HG02970 (cell line): ENCODE measurements around the gene LPP.

Experiments used
- ATAC-seq: cut with Tn5 transposase; IDR thresholded peaks from one replicate; pipeline ENCODE4 v1.9.1; 2021; ENCODE audit warnings: mild to moderate bottlenecking, moderate library complexity, moderate number of reproducible peaks; ENCODE audit not compliant: unreplicated experiment, low FRiP score

LPP gene

DNA sequence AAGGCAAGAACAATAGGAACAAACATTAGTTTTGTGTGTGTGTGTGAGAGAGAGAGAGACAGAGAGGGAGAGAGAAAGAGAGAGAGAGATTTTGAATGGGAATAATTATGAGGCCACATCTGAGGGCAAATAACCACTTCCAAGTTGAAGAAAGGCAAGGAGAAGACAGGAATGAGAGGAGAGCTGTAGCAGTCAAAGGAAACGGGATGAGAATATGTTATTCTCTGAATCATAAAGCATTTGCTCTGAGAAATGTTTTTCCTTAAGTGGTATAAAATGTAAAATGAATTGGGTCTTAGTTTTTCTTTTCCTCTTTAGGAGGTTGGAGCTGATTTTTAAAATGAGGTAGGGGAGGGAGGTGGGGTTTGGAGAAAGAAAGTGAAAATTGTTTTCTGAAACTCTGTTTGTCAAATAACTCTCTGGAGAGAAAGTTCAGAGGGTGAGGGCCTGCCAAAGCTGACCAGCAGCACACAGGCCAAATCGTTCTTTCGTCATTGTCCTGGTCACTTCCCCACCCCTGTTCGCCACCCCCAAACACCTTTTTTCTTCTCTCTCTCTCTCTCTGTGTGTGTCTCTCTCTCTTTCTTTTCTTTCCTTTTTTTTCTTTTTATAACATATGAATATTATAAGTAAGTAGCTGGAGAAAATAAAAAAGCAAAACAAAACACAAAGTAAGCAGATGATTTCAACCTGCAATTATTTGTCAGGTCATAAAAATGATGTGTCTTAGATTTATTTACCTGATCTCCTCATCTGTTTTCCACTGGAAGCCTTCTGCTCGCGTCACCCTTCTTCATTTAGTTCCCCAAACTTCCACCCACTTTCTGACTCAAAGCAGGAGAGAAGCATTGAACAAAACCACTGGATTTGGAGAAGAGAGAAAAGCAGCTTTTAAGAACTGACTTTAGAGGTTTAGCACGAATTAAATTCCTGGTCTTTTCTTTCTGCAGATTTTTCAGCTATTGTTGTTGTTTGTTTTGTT, 110.6 kb downstream of the LPP start:
- ATAC-seq: no peak

DNA sequence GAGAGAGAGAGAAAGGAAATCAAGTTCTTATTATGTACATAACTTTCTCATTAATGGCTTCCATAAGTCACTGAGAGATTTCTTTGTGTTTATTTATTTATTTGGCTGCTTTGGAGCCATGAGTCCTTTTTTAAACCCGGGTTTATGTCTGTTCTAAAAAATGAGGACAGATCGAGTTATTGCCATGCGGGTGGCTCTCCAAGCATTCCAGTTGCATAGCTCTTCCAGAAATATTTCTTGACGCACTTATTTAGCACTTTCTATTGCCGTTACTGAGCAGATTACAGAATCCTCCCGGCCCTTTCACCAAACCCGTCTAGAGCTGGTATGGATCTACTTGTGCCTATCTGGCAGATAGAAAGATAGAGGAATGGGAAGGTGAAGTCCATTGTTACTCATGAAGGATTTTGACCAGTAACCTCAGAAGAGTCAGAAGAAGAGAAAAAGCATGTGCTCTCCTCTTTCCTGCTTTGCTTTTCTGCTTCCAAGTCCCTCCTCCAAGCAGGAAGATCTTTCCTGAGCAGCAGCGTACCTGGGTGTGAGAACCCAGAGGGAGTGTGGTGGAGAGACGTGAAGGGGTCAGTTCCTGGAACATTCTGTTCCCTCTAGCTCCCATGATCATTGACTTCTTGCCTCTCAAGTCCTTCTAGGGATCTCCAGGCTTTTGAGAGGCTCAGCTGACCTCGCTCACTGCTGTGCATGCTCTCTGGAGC, 112.8 kb downstream of the LPP start:
- ATAC-seq: no peak

DNA sequence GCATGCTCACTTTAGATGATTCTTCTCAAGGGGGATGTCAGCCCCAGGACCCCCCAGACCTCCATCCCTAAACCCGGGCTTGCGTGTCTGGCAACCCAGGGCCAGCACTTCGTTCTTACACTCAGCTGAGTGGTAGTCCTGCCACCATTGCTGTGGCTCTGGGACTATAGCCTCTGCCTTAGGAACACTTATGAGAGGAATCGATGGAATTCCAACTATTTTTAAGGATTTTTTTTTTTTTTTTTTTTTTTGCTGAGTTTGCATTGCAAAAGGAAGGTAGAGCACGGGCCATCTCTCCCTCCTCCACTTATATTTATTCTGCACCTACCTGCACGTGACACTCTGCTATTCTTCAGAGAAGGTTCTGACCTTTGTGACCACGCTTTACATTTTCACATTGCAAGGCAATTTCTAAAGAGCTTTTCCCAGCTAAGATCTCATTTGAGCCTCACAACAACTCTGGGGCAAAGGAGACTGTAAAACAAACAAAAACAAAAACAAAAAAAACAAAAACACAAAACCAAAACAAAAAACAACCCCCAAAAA, 113.9 kb downstream of the LPP start:
- no peak for ATAC-seq

DNA sequence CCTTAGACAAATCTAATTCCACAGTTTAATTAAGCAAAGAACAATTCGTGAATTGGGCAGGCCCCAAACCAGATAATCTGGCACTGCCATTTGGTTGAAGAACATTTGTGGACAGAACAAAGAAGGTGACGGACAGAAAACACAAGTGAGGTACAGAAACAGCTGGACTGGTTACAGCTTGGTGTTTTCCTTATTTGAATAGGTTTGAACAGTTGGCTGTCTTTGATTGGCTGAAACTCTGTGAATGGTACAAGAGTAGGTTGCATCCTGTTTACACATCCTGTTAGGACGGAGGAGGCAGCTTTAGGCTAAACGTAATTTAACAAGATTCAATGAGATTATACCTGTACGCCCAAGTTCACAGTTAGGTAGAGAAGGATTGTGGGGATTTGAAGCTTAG, 114.4 kb downstream of the LPP start:
- no peak for ATAC-seq

DNA sequence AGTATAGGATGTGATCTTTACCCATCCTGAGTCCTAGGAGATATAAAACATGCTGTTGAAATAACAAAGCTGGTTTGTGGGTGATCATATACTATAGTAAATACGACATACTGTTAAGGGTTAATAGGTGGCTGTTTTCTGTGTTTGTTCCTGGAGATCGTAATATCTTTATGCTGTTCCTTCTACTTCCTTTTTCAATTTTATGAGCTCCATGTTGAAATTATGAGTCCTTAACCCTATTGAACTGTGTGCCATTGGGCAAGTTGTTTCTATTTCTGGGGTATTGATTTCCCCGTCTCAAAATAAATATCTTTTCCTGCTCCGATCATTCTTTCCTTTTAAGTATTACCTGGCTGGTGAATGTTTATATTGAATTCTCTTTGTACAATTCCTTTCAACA, 115.1 kb downstream of the LPP start:
- no peak for ATAC-seq

DNA sequence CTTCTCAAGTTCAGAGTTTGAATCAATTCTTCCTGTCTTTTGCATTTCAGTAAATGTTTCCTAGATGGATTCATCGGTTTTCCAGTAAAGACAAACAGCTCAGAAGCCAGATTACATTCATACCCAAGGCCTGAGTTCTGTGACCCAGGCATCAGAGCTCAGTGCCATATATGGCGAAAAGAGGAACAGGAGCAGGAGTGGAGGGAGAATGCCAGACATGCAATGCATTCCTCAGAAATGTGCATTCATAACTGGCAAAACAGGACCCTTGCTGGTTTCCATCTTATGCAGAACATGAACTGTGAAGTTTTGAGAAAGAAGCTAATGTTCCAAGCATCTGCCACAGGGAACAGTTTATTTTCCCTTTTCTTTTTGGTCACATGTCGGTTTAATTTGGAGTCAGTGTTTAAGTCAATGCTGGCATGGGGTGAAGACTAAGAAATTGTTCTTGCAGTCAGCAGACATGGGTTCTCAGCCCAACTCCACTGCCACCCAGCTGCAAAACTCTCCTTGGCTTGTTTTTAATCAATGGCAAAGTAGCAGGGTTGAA, 116.5 kb downstream of the LPP start:
- ATAC-seq: no peak

DNA sequence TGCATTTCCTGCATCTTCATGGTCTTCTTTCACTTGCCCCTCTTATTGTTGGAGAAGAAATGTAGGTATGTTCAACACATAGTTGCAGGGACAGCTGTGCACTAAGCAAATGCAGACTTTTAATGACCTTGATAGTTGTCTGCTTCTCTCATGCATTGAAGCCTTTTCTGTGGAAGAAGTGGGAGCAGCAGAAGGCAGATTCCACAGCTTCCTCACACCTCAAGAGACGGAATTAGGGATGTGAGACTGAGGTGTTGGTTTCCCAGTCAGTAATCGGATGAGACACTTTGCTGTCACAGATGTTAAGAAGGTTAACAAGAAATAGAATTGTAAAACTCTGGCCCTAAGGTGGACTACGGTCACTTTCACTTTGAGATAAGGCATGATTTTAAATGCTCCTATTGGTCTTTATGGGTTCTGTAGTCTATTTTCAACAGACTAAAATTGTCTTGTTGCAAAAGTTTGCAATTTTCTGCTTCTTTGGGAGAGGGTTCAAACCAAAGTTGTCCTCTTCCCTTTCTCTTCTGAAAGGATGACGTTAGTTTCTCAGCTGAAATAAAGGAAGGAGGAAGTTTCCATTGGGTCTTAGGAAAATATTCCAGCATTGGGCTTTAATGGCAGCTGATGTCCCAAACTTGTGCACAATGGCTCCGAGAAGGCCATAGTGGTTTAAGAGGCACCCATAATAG, 117.4 kb downstream of the LPP start:
- no peak for ATAC-seq

DNA sequence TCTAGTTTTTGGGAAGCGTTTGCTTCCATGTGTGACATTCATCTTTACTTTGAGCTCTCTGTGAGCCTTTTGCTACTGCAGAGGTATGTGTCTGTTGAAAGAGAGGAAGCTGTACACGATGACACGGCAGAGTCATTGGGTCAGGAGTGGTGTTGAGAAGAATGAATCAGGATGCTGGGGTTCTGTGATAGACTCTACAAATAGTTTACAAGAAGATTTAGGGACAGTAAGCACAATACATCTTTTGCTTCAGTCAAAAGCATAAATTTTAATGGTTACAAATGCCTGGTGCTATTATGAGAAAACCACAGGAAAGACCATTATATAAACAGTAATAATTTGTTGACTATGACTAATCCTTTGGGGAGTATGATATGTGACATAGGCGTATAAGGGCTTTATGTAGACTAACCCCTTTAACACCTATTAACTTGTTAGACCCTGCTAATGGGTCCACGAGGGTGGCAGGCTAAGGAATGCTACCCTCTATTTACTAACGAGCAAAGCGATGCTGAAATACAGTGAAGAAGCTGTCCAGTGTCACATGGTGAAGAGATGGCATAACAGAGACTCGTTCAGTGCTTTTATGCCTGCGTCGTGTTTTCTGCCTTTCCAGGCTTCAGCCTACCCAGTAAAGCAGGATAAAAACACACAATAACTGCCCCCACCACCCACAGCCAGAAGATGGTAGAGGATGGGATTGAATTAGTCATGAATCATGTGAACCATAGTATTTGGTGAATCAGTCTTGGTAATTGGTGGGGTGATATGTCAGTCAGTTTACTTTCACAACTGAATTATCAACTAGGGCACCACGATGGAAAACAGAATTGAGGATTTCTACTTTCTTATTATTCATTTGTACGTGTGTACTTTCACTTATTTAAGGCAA, 118.8 kb downstream of the LPP start:
- ATAC-seq: no peak

DNA sequence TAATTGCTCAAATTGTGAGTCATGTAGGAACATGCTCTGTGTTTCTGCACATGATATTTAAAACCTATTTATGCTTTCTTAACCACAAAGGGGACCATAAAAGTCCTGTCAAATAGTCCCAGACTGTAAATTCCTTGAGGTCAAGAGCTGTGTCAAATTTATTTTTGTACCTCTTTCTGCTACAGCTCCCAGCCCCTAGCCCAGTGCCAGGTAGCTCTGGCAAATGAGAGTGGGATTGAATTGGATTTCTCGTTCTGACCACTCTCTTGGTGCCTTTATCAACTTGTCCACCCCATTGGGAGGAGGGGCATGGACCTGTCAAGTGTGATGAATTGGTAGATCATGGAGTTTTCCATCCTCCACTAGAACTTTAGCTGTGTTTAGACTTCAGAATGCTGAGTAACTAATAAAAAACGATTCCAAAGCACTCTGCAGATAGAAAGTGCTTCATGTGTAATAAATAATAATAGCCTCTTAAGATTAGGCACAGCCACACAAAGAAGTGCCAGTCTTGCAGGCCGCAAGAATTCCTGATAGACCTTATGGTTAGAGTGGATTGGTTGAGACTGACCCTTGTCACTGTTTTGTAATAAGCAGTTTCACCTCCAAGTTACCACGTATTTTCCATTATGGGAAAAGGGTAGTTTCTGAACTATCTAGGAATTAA, 120.4 kb downstream of the LPP start:
- ATAC-seq: no peak

DNA sequence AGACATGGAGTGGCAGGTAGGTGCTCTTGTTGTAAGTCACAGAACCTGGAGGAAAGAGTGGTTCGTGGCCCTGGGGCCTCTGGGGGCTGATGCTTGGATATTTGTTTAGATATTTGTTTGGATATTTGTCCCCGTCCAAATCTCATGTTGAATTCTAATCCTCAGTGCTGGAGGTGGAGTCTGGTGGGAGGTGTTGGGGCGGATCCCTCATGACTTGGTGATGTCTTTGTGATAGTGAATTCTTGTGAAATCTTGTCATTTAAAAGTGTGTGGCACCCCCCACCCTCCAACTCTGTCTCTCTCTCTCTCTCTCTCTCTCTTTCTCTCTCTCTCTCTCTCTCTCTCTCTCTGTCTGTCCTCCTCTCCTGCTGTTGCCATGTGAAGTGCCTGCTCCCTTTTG, 122.4 kb downstream of the LPP start:
- ATAC-seq: no peak

DNA sequence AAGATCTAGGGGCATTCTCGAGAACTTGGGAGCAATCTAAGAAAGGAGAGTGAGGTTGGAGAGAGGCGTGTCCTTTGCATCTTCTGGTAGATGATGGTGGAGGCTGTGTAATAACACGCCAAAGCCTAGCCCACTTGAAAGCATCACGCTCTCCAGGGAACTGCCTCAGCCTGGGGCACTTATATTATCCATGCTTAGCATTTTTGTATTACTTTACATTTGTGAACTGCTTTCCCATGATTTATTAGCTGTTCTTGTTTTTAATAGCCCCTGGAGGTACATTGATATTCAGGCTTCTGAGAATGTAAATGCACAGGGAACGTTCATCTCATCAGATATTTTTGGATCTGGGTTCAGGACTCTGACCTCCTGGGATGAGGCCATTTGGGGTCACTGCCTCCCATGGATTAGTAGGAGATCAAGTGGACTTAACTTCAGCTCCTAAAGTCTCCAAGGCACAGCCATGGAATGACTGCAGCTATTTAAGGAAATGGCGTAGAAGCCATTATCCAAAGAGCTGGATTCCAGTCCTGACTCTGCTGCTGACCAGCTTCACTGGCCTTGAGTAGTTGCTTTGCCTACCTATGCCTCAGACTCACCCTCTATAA, 124.9 kb downstream of the LPP start:
- no peak for ATAC-seq

DNA sequence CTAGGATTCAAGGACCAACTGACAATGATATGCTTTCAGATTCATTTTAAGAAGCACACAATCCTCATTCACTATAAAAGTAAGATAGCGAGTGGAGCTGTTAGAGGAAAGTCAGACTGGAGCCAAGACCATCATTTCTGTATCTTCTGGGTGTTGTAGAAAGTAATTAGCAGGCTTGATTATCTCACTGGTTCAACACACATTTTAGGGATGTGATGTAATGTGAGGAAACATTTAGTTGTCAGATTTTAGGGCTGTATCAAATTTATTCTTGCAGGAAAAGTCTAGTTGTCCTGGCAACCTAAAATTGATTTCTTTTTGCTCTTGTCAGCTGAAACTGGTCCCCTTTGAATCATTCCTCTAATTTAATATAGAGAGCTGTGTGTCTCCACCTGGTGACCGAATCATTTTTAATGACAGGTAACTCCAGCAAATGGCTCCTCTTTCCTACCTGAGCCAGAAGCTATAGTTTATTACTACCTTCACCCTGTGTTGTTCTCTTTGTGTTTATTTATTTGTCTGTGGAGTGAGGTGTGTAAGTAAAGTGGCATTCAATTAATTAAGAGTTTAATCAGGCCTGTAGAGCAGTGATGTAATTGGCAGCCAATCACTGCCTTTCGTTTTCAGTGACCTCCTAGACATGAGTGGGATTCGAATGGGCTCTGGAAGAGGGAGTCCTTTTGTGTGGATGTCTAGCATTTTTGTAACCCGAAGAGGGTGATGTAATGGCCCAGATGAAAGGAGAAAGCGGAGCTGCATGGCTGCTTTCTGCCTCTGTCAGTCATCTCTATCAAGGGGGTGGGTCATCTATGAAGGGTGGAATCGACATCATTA, 125.8 kb downstream of the LPP start:
- no peak for ATAC-seq

DNA sequence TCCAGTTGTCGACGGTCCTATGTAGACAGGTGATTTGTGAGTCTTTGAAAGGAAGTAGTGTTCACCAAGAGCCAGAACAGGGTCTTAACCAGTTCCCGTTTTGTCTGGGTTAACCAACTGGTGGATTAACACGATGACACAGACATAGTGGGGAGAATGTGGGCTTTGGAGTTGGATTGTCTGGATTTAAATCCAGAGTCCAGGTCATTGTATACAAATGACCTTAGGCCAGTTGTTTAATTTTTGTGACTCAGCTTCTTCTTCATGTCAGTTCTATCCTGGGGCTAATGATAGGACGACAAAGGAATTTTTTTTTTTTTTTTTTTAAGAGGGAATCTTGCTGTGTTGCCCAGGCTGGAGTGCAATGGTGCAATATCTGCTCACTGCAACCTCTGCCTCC, 126.7 kb downstream of the LPP start:
- no peak for ATAC-seq

DNA sequence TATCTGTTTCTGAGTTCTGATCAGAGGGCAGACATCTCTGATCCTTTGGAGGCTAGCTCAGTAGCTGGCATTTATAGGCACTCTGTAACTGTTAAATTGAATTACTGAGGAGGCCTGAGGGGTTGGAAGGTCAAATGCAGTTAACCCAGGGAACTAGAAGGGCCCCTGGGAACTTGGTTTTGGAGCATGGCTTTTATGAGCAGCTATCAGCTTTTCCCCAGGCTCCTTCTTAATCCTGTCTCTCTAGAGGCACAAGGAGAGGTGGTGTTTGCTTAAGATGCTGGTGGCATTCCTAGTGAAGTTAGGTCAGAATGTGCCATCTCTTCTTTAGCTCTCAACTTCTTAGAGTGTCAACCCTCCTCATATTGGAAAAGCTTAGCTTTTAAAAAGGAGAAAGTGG, 128.9 kb downstream of the LPP start:
- no peak for ATAC-seq

DNA sequence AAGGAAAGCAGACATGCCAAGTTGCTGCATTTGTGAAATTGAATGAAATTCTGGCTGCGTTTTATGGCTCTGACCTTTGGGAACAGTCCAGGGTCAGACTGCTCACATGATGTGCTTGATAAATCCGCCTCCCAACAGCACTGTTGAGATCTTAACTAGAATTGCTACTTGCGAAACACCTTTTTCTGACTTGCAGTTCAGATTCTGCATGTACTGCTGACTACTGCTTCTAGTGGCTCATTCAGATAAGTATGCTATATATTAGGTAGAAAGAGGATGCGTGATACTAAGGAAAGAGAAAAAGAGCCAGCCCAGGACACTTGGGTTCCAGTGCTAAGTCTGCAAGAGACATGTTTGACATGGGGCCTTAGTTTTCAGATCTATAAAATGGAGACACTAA, 129.4 kb downstream of the LPP start:
- ATAC-seq: no peak

DNA sequence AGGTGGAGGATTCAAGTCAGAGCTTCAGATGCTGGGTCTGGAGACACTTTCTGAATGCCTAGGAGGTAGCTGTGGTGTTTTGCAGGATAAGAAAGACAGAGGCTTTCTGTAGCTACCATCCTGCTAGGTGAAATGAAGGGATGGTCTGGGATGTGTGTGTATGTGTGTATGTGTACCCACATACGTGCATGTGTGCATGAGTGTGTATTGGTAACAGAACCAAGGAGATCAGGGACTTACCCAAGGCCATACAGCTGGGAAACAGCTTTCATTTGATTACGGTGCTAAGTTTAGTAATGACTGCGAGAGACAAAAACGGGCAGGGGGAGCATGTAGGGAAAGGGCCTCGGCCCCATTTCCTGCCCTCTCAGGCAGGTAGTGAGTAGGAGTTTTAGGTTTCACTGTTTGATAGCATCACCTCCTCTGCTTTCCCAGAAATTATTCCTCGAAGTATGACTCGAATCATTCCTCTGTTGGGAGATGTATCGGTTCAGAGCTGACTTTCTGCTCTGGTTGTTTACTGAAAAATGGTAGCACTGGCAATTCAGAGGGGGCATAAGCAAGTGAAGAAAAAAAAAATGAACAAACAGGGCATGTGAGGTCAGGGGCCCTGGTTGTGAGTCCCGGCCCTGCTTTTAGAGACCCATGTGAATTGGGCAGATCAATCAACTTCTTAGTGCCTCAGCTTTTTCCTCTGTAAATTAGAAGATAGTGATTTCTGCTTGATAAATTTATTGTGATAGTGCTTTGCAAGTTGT, 130.7 kb downstream of the LPP start:
- no peak for ATAC-seq

DNA sequence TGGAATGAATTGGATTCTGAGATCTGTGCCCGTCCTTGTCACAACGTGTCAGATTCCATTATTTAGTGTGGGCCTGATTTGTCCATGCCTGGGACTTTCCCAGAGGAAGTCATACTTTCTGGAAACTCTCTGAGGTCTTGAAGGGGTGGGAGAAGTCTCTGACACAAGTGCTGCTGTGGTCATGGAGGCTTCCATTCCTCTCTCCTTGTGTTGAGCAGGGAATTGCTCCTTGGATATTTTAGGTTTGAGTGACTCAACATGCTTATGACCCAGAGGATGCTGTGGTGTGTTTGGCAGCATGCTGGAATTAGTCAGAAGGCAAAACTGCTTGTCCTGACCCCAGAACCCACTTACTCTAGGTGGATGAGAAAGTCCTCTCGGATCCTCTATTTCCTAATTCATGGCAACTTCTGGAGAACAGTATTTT, 132.1 kb downstream of the LPP start:
- no peak for ATAC-seq
